H9 (cell line): Measurements from ENCODE around the gene CGB5. TPM values are rescaled to one million over a fixed set of nuclear protein-coding genes. Genes with fewer than 3 reads are reported as not detected.

ENCODE experiments used
- DNase-seq: peaks from one replicate; pipeline ENCODE4 v3.0.0-alpha.2; 2017
- H2AFZ ChIP-seq: one replicate; pipeline ENCODE4 v1.6.1; 2013; ENCODE audit warnings: mild to moderate bottlenecking, low read length, control low read depth, moderate library complexity
- H2AK5ac ChIP-seq: 2 replicates; pipeline ENCODE4 v1.6.1; 2013; ENCODE audit warnings: low read length, control low read depth, mixed read lengths; ENCODE audit not compliant: insufficient read length
- H2BK120ac ChIP-seq: one replicate; pipeline ENCODE4 v1.6.1; 2013; ENCODE audit warnings: low read depth, mild to moderate bottlenecking, low read length, control low read depth, inconsistent platforms; ENCODE audit not compliant: poor library complexity, severe bottlenecking
- H2BK12ac ChIP-seq: 2 replicates; pipeline ENCODE4 v1.6.1; 2013; ENCODE audit warnings: low read length, control low read depth, mixed read lengths, low read depth; ENCODE audit not compliant: insufficient read length
- H2BK15ac ChIP-seq: 2 replicates; pipeline ENCODE4 v1.6.1; 2013; ENCODE audit warnings: low read depth, low read length, control low read depth
- H2BK20ac ChIP-seq: one replicate; pipeline ENCODE4 v1.6.1; 2013; ENCODE audit warnings: low read depth, mild to moderate bottlenecking, low read length, control low read depth, inconsistent platforms; ENCODE audit not compliant: poor library complexity, severe bottlenecking
- H2BK5ac ChIP-seq: 2 replicates; pipeline ENCODE4 v1.6.1; 2013; ENCODE audit warnings: low read length, control low read depth, mixed read lengths; ENCODE audit not compliant: insufficient read length
- H3K14ac ChIP-seq: 2 replicates; pipeline ENCODE4 v1.6.1; 2013; ENCODE audit warnings: low read length, control low read depth; ENCODE audit not compliant: insufficient read depth
- H3K18ac ChIP-seq: 2 replicates; pipeline ENCODE4 v1.6.1; 2013; ENCODE audit warnings: low read depth, mild to moderate bottlenecking, mixed read lengths, low read length, control low read depth; ENCODE audit not compliant: insufficient read length
- H3K23ac ChIP-seq: 2 replicates; pipeline ENCODE4 v1.6.1; 2013; ENCODE audit warnings: low read length, control low read depth, mixed read lengths, low read depth; ENCODE audit not compliant: insufficient read length
- H3K23me2 ChIP-seq: 2 replicates; pipeline ENCODE4 v1.6.1; 2013; ENCODE audit warnings: low read depth, mild to moderate bottlenecking, mixed read lengths, low read length, control low read depth; ENCODE audit not compliant: insufficient read length, poor library complexity, severe bottlenecking
- H3K27ac ChIP-seq: 2 replicates; pipeline ENCODE4 v1.5.1; 2013; ENCODE audit warnings: low read length, control low read depth, mixed read lengths, low read depth; ENCODE audit not compliant: insufficient read length
- H3K27me3 ChIP-seq: 2 replicates; pipeline ENCODE4 v1.6.1; 2013; ENCODE audit warnings: low read length, control low read depth, inconsistent platforms; ENCODE audit not compliant: insufficient read depth
- H3K4ac ChIP-seq: 2 replicates; pipeline ENCODE4 v1.6.1; 2013; ENCODE audit warnings: low read depth, mild to moderate bottlenecking, control low read depth, inconsistent platforms, low read length, moderate library complexity
- H3K4me1 ChIP-seq: 2 replicates; pipeline ENCODE4 v1.6.1; 2013; ENCODE audit warnings: low read length, control low read depth, inconsistent platforms; ENCODE audit not compliant: insufficient read depth
- H3K4me2 ChIP-seq: 2 replicates; pipeline ENCODE4 v1.6.1; 2013; ENCODE audit warnings: low read length, control low read depth, mixed read lengths; ENCODE audit not compliant: insufficient read length, insufficient read depth
- H3K56ac ChIP-seq: 2 replicates; pipeline ENCODE4 v1.6.1; 2013; ENCODE audit warnings: low read depth, mild to moderate bottlenecking, mixed read lengths, low read length, control low read depth; ENCODE audit not compliant: insufficient read length
- H3K79me1 ChIP-seq: 2 replicates; pipeline ENCODE4 v1.6.1; 2013; ENCODE audit warnings: low read depth, mild to moderate bottlenecking, moderate library complexity, low read length, control low read depth, inconsistent platforms; ENCODE audit not compliant: insufficient read depth, poor library complexity, severe bottlenecking
- H3K79me2 ChIP-seq: 2 replicates; pipeline ENCODE4 v1.6.1; 2013; ENCODE audit warnings: low read length, control low read depth, inconsistent platforms; ENCODE audit not compliant: insufficient read depth
- H3K9ac ChIP-seq: 2 replicates; pipeline ENCODE4 v1.6.1; 2013; ENCODE audit warnings: low read length, control low read depth, mixed read lengths; ENCODE audit not compliant: insufficient read length; ENCODE audit errors: extremely low read depth
- H3K9me3 ChIP-seq: one replicate; pipeline ENCODE4 v1.6.1; 2013; ENCODE audit warnings: low read depth, low read length, inconsistent platforms; ENCODE audit not compliant: control insufficient read depth
- H3T11ph ChIP-seq: one replicate; pipeline ENCODE4 v1.6.1; 2013; ENCODE audit warnings: mild to moderate bottlenecking, low read length, control low read depth, inconsistent platforms
- H4K20me1 ChIP-seq: one replicate; pipeline ENCODE4 v1.6.1; 2013; ENCODE audit not compliant: control insufficient read depth, insufficient read length, insufficient read depth
- H4K5ac ChIP-seq: 2 replicates; pipeline ENCODE4 v1.6.1; 2013; ENCODE audit warnings: low read depth, mild to moderate bottlenecking, mixed read lengths, low read length, control low read depth; ENCODE audit not compliant: insufficient read length
- H4K8ac ChIP-seq: replicated peaks from 2 replicates; pipeline ENCODE4 v1.6.1; 2013; ENCODE audit warnings: low read length, control low read depth, mixed read lengths, low read depth; ENCODE audit not compliant: insufficient read length
- H4K91ac ChIP-seq: 2 replicates; pipeline ENCODE4 v1.6.1; 2013; ENCODE audit warnings: low read depth, mild to moderate bottlenecking, moderate library complexity, mixed read lengths, low read length, control low read depth; ENCODE audit not compliant: insufficient read length
- H3K27ac Mint-ChIP-seq, 3 experiments: 2 replicates in 2 of 3; 3 replicates in 1 of 3; pipeline ENCODE4 v1.8.0; 2020 to 2021; ENCODE audit warnings: mixed read lengths in 3 of 3, mild to moderate bottlenecking in 1 of 3, moderate library complexity in 1 of 3
- H3K27me3 Mint-ChIP-seq: 2 replicates; pipeline ENCODE4 v1.8.0; 2021; ENCODE audit warnings: low read depth, mild to moderate bottlenecking, moderate library complexity, mixed read lengths
- H3K36me3 Mint-ChIP-seq, 3 experiments: 2 replicates in 2 of 3; 3 replicates in 1 of 3; pipeline ENCODE4 v1.8.0; 2020 to 2021; ENCODE audit warnings: low read depth in 3 of 3, mixed read lengths in 3 of 3; ENCODE audit not compliant: insufficient read depth in 1 of 3
- H3K4me1 Mint-ChIP-seq, 2 experiments: 2 replicates each; pipeline ENCODE4 v1.8.0; 2020; ENCODE audit warnings: mixed read lengths in 2 of 2
- H3K4me3 Mint-ChIP-seq, 2 experiments: 2 replicates in 1 of 2; 3 replicates in 1 of 2; pipeline ENCODE4 v1.8.0; 2020 to 2021; ENCODE audit warnings: mild to moderate bottlenecking in 2 of 2, mixed read lengths in 2 of 2, moderate library complexity in 1 of 2
- H3K9me3 Mint-ChIP-seq, 2 experiments: 2 replicates in 1 of 2; 3 replicates in 1 of 2; pipeline ENCODE4 v1.8.0; 2020; ENCODE audit warnings: mild to moderate bottlenecking in 2 of 2, mixed read lengths in 2 of 2, moderate library complexity in 1 of 2
- CTCF ChIP-seq: fragments of 200-600 bp; sonication (generic); conservative IDR thresholded peaks from 3 replicates; pipeline ENCODE4 v1.8.0; 2021; ENCODE audit warnings: antibody characterized with exemption, mild to moderate bottlenecking
- WGBS: extraction: QIAGEN DNeasy Blood & Tissue Kit; methylation state at CpG from one replicate; pipeline ENCODE4 v1.1.7; 2013; ENCODE audit warnings: missing lambda C conversion rate, low lambda C conversion rate, mixed read lengths; ENCODE audit not compliant: insufficient read length; ENCODE audit errors: extremely low coverage; 5-methylcytosine and 5-hydroxymethylcytosine counted together
- total RNA-seq: library from RNA; stranded (reverse); gene quantifications from 2 replicates; pipeline ENCODE4 v1.2.1, GENCODE V29; 2021

The CGB5 gene
- total RNA-seq, 1 experiment from 2014 or later, result not detected

- peaks cover 15 to 63% (median 59%) of the 10 kb centered on the region in 3 experiments; a peak in 6 of 7 replicates for H3K36me3 Mint-ChIP-seq
- no peaks in the 10 kb centered on the region for H3K79me1 ChIP-seq
- H3K27ac Mint-ChIP-seq, result no peak overlapping the region
- no peak overlapping the region for H3K4me2 ChIP-seq
- H3K27me3 Mint-ChIP-seq, result no peaks in the 10 kb centered on the region
- H3K4me3 Mint-ChIP-seq, result no peak overlapping the region
- no peak overlapping the region for H2AFZ ChIP-seq
- H2BK20ac ChIP-seq, result no peak overlapping the region
- H4K20me1 ChIP-seq, result no peaks in the 10 kb centered on the region
- no peak for DNase-seq
- H3K56ac ChIP-seq, result no peak overlapping the region
- no peak overlapping the region for H3K27ac ChIP-seq
- H3K9me3 Mint-ChIP-seq, result no peaks in the 10 kb centered on the region
- H2BK120ac ChIP-seq, result no peak overlapping the region
- no peaks in the 10 kb centered on the region for H3K4me1 ChIP-seq
- H3K9ac ChIP-seq, result no peak overlapping the region
- H3K9me3 ChIP-seq, result no peaks in the 10 kb centered on the region
- H3K79me2 ChIP-seq, result no peaks in the 10 kb centered on the region
- H3K23ac ChIP-seq, result no peak overlapping the region
- no peak overlapping the region for H2BK15ac ChIP-seq
- no peak overlapping the region for H2AK5ac ChIP-seq
- peaks cover 0 to under 1% of the 10 kb centered on the region in 2 experiments; a peak in 2 of 4 replicates for H3K4me1 Mint-ChIP-seq
- H3K27me3 ChIP-seq, result no peaks in the 10 kb centered on the region
- no peak overlapping the region for H3K4ac ChIP-seq
- no peak overlapping the region for H4K5ac ChIP-seq
- H4K91ac ChIP-seq, result no peak overlapping the region
- no peak overlapping the region for H3K18ac ChIP-seq
- no CpG with 5 or more reads among the region's 7 CpGs for WGBS
- H4K8ac ChIP-seq, result no peak overlapping the region
- no peak overlapping the region for H3T11ph ChIP-seq
- H3K23me2 ChIP-seq, result no peaks in the 10 kb centered on the region
- H3K14ac ChIP-seq, result no peak overlapping the region
- no peak overlapping the region for H2BK5ac ChIP-seq
- no peak for TF ChIP-seq CTCF
- no peak overlapping the region for H2BK12ac ChIP-seq
These were observed 38.6 kb upstream of the CGB5 start for GRCh38 chr19:49004964-49005614.
